ENCODE measurements around the gene EPHB3. TPM values are rescaled to one million over a fixed set of nuclear protein-coding genes. Genes with fewer than 3 reads are reported as not detected.

EPHB3 gene
- total RNA-seq, 1 experiment from 2014 or later = 6.0 TPM

DNA sequence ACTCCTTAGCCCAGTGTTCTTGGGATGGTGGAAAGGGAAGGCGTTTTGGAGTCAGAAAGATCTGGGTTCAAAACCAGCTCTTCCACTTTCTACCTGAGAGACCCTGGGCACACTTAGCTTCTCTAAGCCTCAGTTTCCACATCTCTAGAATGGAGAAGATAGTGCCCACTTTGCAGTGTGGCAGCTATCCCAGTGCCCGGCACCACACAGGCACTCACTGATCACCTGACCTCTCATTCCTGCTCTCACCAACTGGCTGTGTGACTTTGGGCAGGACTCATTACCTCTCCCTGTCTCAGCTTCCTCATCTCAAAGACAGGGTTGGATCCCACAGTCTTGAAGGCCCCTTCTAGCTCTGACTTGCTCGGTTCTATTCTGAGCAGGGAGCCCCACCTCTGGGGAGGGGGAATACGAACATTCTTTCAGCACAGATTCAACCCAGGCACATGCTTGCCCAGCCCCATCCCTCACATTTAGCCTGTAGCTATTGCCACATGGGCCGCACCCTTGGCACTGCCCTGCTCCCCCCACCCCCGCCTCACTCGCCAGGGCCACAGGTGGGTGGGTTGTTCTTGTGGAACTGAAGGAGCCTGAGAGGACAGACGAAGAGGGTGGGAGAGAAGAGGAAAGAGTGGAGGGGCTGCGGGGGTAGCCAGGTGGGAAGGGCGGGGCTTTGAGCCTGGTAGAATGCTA lies 39.2 kb downstream of the EPHB3 start:
- POLR2A ChIA-PET = interaction anchor here (0.9 kb wide), 1 partner anchor 12 kb away, joined by 6 read pairs; no protein-coding TSS in a partner anchor
- H3K36me3 ChIP-seq (ENCODE audit: control insufficient read depth, insufficient read depth, low read length) = no peaks in the 10 kb centered on the region
- CTCF ChIA-PET = no interaction called here
- peaks cover 18% of the 10 kb centered on the region for H3K27me3 ChIP-seq (ENCODE audit: control insufficient read depth, insufficient read depth, low read length)
- TF ChIP-seq SIN3A (IDR thresholded peaks at IDR 0.05; ENCODE audit: borderline replicate concordance, insufficient read depth, low read depth, low read length) = no peak
- TF ChIP-seq, protein P1, sequence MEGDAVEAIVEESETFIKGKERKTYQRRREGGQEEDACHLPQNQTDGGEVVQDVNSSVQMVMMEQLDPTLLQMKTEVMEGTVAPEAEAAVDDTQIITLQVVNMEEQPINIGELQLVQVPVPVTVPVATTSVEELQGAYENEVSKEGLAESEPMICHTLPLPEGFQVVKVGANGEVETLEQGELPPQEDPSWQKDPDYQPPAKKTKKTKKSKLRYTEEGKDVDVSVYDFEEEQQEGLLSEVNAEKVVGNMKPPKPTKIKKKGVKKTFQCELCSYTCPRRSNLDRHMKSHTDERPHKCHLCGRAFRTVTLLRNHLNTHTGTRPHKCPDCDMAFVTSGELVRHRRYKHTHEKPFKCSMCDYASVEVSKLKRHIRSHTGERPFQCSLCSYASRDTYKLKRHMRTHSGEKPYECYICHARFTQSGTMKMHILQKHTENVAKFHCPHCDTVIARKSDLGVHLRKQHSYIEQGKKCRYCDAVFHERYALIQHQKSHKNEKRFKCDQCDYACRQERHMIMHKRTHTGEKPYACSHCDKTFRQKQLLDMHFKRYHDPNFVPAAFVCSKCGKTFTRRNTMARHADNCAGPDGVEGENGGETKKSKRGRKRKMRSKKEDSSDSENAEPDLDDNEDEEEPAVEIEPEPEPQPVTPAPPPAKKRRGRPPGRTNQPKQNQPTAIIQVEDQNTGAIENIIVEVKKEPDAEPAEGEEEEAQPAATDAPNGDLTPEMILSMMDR (IDR thresholded peaks at IDR 0.05) = no peak
- TF ChIP-seq, protein P2, sequence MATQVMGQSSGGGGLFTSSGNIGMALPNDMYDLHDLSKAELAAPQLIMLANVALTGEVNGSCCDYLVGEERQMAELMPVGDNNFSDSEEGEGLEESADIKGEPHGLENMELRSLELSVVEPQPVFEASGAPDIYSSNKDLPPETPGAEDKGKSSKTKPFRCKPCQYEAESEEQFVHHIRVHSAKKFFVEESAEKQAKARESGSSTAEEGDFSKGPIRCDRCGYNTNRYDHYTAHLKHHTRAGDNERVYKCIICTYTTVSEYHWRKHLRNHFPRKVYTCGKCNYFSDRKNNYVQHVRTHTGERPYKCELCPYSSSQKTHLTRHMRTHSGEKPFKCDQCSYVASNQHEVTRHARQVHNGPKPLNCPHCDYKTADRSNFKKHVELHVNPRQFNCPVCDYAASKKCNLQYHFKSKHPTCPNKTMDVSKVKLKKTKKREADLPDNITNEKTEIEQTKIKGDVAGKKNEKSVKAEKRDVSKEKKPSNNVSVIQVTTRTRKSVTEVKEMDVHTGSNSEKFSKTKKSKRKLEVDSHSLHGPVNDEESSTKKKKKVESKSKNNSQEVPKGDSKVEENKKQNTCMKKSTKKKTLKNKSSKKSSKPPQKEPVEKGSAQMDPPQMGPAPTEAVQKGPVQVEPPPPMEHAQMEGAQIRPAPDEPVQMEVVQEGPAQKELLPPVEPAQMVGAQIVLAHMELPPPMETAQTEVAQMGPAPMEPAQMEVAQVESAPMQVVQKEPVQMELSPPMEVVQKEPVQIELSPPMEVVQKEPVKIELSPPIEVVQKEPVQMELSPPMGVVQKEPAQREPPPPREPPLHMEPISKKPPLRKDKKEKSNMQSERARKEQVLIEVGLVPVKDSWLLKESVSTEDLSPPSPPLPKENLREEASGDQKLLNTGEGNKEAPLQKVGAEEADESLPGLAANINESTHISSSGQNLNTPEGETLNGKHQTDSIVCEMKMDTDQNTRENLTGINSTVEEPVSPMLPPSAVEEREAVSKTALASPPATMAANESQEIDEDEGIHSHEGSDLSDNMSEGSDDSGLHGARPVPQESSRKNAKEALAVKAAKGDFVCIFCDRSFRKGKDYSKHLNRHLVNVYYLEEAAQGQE (IDR thresholded peaks at IDR 0.05; ENCODE audit: insufficient read depth in 1 of 2, low read depth in 2 of 2, low read length in 1 of 2) = no peak
- no peak for TF ChIP-seq POLR2AphosphoS5 (IDR thresholded peaks at IDR 0.05; ENCODE audit: low read depth, low read length)
- TF ChIP-seq TCF7L2 (IDR thresholded peaks at IDR 0.05; ENCODE audit: low read depth, low read length) = no peak
- no peak overlapping the region for H3K4me3 ChIP-seq (ENCODE audit: low read depth in 2 of 2, low read length in 2 of 2)
- DNase-seq (ENCODE audit: low read depth, low spot score) (no peak), ATAC-seq (no peak)
- H3K4me1 ChIP-seq (ENCODE audit: control insufficient read depth, insufficient read depth, low read length) = 0 out of 2 replicates have a peak, but pooled peaks cover 3% of the 10 kb centered on the region
- in situ Hi-C loops (cut with HindIII; ENCODE audit: low pct_unique_long_range_greater_than_20kb, low sequenced_read_pairs) = no loop called here
- BruUV-seq (replicated peaks) = no TSS peak
- no peaks in the 10 kb centered on the region for H3K9me3 ChIP-seq (ENCODE audit: control insufficient read depth, insufficient read depth, low read depth, low read length)
- intact Hi-C loops (cut with micrococcal nuclease; ENCODE audit: unreplicated experiment) = no loop called here
- H3K27ac ChIP-seq (ENCODE audit: low read length) = no peak overlapping the region

DNA sequence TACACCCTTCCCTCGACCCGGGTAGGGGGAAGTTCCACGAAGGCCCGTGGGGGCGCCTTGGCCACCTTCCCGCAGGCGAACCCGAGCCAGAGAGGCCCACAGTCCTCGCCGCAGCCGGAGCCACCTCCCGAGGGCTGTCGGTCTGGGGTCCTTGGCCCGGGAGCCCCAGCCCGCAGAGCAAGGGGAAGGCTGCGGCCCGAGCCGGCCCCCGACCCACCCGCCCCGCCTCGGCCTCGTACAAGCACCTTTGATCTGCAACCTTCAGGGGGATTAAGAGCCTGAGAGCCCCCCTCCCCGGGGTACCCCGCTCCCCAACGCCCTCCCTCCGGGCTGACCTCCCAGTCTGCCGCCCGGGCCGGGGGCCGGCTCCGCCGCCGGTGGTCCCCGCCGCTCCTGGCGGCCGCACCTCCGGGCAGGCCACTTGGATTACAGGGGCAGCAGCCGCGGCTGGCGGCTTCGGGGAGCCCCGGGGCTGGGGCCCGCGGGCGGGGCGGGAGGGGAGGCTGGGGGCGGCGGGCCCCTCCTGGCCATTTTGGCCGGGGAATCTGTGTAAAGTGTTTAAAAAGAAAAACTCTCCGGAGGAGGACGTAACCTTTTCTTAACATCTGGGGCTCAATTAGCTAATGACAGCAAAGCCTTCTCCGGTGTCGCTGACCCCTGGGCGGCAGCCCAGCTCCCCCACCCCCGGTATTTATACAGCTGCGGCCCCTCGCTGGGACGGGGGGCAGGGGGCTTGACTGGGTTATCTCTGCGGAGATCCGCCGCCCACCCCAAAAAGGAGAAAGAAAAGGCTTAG lies 40.2 kb downstream of the EPHB3 start:
- CTCF ChIA-PET = no interaction called here
- BruUV-seq (replicated peaks) = no TSS peak
- H3K4me3 ChIP-seq (ENCODE audit: low read depth in 2 of 2, low read length in 2 of 2) = no peak overlapping the region

More for the DNA sequence above, 40.2 kb downstream of the EPHB3 start:
- in situ Hi-C loops (cut with HindIII; ENCODE audit: low pct_unique_long_range_greater_than_20kb, low sequenced_read_pairs) (no loop called here), intact Hi-C loops (cut with micrococcal nuclease; ENCODE audit: unreplicated experiment) (no loop called here)
- Histone ChIP-seq H3K27me3 (ENCODE audit: control insufficient read depth, insufficient read depth, low read length) (peaks cover 18% of the 10 kb centered on the region), H3K4me1 (ENCODE audit: control insufficient read depth, insufficient read depth, low read length) (0 out of 2 replicates have a peak, but pooled peaks cover 3% of the 10 kb centered on the region), H3K27ac (ENCODE audit: low read length) (no peak overlapping the region), H3K36me3 (ENCODE audit: control insufficient read depth, insufficient read depth, low read length) (no peaks in the 10 kb centered on the region), H3K9me3 (ENCODE audit: control insufficient read depth, insufficient read depth, low read depth, low read length) (no peaks in the 10 kb centered on the region)
- DNase-seq (ENCODE audit: low read depth, low spot score) (no peak), ATAC-seq (no peak)
- TF ChIP-seq, protein P2 (IDR thresholded peaks at IDR 0.05; ENCODE audit: insufficient read depth in 1 of 2, low read depth in 2 of 2, low read length in 1 of 2) = no peak
- TF ChIP-seq POLR2AphosphoS5 (IDR thresholded peaks at IDR 0.05; ENCODE audit: low read depth, low read length) = no peak
- no peak for TF ChIP-seq SIN3A (IDR thresholded peaks at IDR 0.05; ENCODE audit: borderline replicate concordance, insufficient read depth, low read depth, low read length)
- TF ChIP-seq TCF7L2 (IDR thresholded peaks at IDR 0.05; ENCODE audit: low read depth, low read length) = no peak
- TF ChIP-seq, protein P1 (IDR thresholded peaks at IDR 0.05) = no peak
- POLR2A ChIA-PET = interaction anchor here (0.9 kb wide), 1 partner anchor 11 kb away, joined by 6 read pairs; no protein-coding TSS in a partner anchor

All from Panc1 (cell line).